Measurements from ENCODE around the gene CDC42BPG. TPM values are rescaled to one million over a fixed set of nuclear protein-coding genes. Genes with fewer than 3 reads are reported as not detected.

Gene CDC42BPG
- total and polyA plus RNA-seq, 10 of the 15 experiments (the other 5 are each of a cell fraction or from before 2014, with no cell fraction given): 0.02 to 1.3 (median 0.09) TPM; not detected in 1

- intact Hi-C loops (cut with micrococcal nuclease; ENCODE audit: unreplicated experiment): loop anchor here (1.0 kb wide), 1 partner anchor 46 kb away; no protein-coding TSS in a partner anchor
- H2AFZ ChIP-seq (ENCODE audit: control insufficient read depth, low read depth, low read length): no peak overlapping the region
- H3K4me3 ChIP-seq: no peak overlapping the region
- WGBS (ENCODE audit: insufficient coverage, insufficient replicate concordance, low lambda C conversion rate, missing lambda C conversion rate): 67% methylated on average over 23 of the region's 25 CpGs
- no peak overlapping the region for H3K27ac ChIP-seq (ENCODE audit: control insufficient read depth, insufficient read depth)
- ATAC-seq (peak; percentile 73), DNase-seq (ENCODE audit: low read depth, low spot score) (no peak), FAIRE-seq (no peak)
- CTCF ChIA-PET: interaction anchor here (0.8 to 30.0 kb wide), 11 partner anchors 9 to 222 kb away, joined by 3 to 1208 read pairs (median 4); partner anchors contain the start of genes CDC42BPG and EHD1
- BruUV-seq (replicated peaks): no TSS peak
- no peak overlapping the region for H3K4me2 ChIP-seq (ENCODE audit: control insufficient read depth, insufficient read depth)
- in situ Hi-C loops (cut with MboI): loop anchor here (5.0 kb wide), 1 partner anchor 46 kb away; no protein-coding TSS in a partner anchor
- H3K79me2 ChIP-seq (ENCODE audit: control insufficient read depth, insufficient read depth, low read length): no peaks in the 10 kb centered on the region
- SMC1A ChIA-PET (ENCODE audit: uncharacterized antibody, unreplicated experiment): interaction anchor here (0.6 to 7.2 kb wide), 11 partner anchors 13 to 617 kb away, joined by 3 to 138 read pairs (median 4); no protein-coding TSS in a partner anchor
- POLR2A ChIA-PET: interaction anchor here (0.8 to 1.7 kb wide), 4 partner anchors 14 to 44 kb away, joined by 3 to 5 read pairs (median 4); no protein-coding TSS in a partner anchor
- no peaks in the 10 kb centered on the region for H4K20me1 ChIP-seq (ENCODE audit: control insufficient read depth, insufficient read depth)
- H3K9ac ChIP-seq (ENCODE audit: control insufficient read depth, insufficient read depth, low read length): no peak overlapping the region
- no peaks in the 10 kb centered on the region for H3K27me3 ChIP-seq (replicated peaks in 1 of 2; ENCODE audit: control insufficient read depth in 2 of 2, insufficient read depth in 2 of 2, low read length in 1 of 2)
- RAD21 ChIA-PET (ENCODE audit: unreplicated experiment): interaction anchor here (0.8 to 5.7 kb wide), 11 partner anchors 12 to 104 kb away, joined by 3 to 101 read pairs (median 4); partner anchors contain the start of gene BATF2
- H3K4me1 ChIP-seq (ENCODE audit: control insufficient read depth, insufficient read depth, low read length): peaks cover 2% of the 10 kb centered on the region; the same call in 1 of the 2 replicates
- no peaks in the 10 kb centered on the region for H3K9me3 ChIP-seq (replicated peaks; ENCODE audit: control insufficient read depth, insufficient read depth, low read length)
- H3K36me3 ChIP-seq (ENCODE audit: control insufficient read depth in 2 of 2, insufficient read depth in 2 of 2, low read length in 1 of 2): peaks cover 0 to 3% of the 10 kb centered on the region in 2 experiments; a peak in 1 of 4 replicates
- TF ChIP-seq E2F8 (IDR thresholded peaks at IDR 0.05; ENCODE audit: low read depth, partially characterized antibody) (no peak), SMARCA5 (IDR thresholded peaks at IDR 0.05) (no peak), LARP7 (IDR thresholded peaks at IDR 0.05) (no peak), REST (IDR thresholded peaks at IDR 0.05; ENCODE audit: low read depth, low read length) (no peak), RB1 (IDR thresholded peaks at IDR 0.05; ENCODE audit: borderline replicate concordance) (no peak), SPI1 (IDR thresholded peaks at IDR 0.05; ENCODE audit: borderline replicate concordance, insufficient read depth, low read depth, low read length) (peak; percentile 27; the same call in 1 of the 2 replicates), NR2F1 (conservative IDR thresholded peaks at IDR 0.05) (peak; percentile 47), ZBTB11 (CRISPR knock-in tag; IDR thresholded peaks at IDR 0.05) (no peak), SIX5 (IDR thresholded peaks at IDR 0.05; ENCODE audit: low read depth, low read length, severe bottlenecking) (no peak), YY1 (IDR thresholded peaks at IDR 0.05; ENCODE audit: low read depth, low read length) (no peak), MYB (IDR thresholded peaks at IDR 0.05; ENCODE audit: borderline replicate concordance, low read depth, low read length) (no peak)
Observed at GRCh38 chr11:64893194-64894069, 49.0 kb upstream of the CDC42BPG start.
